ENCODE data around the gene GNAT1.

DNA sequence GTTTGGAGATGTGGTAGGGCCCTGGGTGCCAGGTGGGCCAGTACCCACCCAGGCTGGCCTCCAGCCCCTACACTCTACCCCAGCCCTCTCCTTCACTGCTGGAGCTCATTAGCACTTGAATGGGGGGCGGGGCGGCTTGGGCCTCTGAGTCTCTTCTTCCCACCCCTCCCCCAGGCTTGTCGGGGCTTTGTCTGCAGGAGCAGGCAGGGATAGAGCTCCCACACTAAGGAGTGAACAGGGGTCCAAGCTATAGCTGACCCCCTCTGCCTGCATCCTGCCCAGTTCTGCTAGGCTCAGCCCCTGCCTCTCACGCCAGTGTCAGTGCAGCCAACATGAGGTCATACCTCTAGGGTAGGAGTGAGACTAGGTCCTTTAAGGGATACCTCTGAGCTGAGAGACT, 49.8 kb downstream of the GNAT1 start:
- TF ChIP-seq POLR2AphosphoS5 (IDR thresholded peaks at IDR 0.05; ENCODE audit: low read depth, low read length), result no peak
- no peak for TF ChIP-seq POLR2A (IDR thresholded peaks at IDR 0.05; ENCODE audit: low read depth, low read length)
